GM12878 (cell line): ENCODE data around the gene CA10. TPM values are rescaled to one million over a fixed set of nuclear protein-coding genes. Genes with fewer than 3 reads are reported as not detected.

Source experiments
- ATAC-seq: fragments of 200-7000 bp; cut with Tn5 transposase; 3 replicates; pipeline ENCODE4 v1.9.1; 2020; ENCODE audit warnings: mild to moderate bottlenecking, moderate library complexity
- BruUV-seq: library from RNA; stranded (reverse); fragments of 400-500 nt; replicated peaks from 2 replicates; lab custom pipeline; 2021; lab: Mats Ljungman, UMichigan
- CTCF ChIA-PET: fragments of 300-600 bp; sonication (Branson Sonifier 250); formaldehyde crosslinking; extraction: SDS; loops from one replicate; lab custom pipeline; 2021; ENCODE audit warnings: inconsistent platforms; lab: Yijun Ruan, JAX
- POLR2A ChIA-PET: fragments of 350-600 bp; formaldehyde crosslinking; extraction: SDS; loops from one replicate; lab custom pipeline; 2021; ENCODE audit warnings: inconsistent platforms; lab: Charles Lee
- RAD21 ChIA-PET: fragments of 300-600 bp; sonication (Branson Sonifier 250); formaldehyde crosslinking; loops from one replicate; lab custom pipeline; 2023; ENCODE audit warnings: antibody characterized with exemption; ENCODE audit not compliant: unreplicated experiment; lab: Charles Lee
- SMC1A ChIA-PET: fragments of 300-600 bp; sonication (Branson Sonifier 250); formaldehyde crosslinking; loops from one replicate; lab custom pipeline; 2023; ENCODE audit not compliant: unreplicated experiment, uncharacterized antibody; lab: Charles Lee
- DNase-seq: peaks from one replicate; pipeline ENCODE4 v3.0.0-alpha.2; 2011; ENCODE audit warnings: low read depth, low spot score
- FAIRE-seq: peaks from 3 replicates; lab custom pipeline; 2011; peaks lifted over from hg19 to GRCh38; lab: Jason Lieb, UNC
- H2AFZ ChIP-seq: 2 replicates; pipeline ENCODE4 v1.6.0; 2011; ENCODE audit warnings: low read depth, low read length, control low read depth; ENCODE audit not compliant: control insufficient read depth
- H3K27ac ChIP-seq: 2 replicates; pipeline ENCODE4 v1.5.1; 2011; ENCODE audit warnings: control low read depth; ENCODE audit not compliant: control insufficient read depth, insufficient read depth
- H3K27me3 ChIP-seq, 2 experiments: replicated peaks in 1 of 2; 2 replicates each; pipeline versions ENCODE4 v1.6.0 to v1.6.1; 2011; ENCODE audit warnings: low read length in 1 of 2; ENCODE audit not compliant: control insufficient read depth in 2 of 2, insufficient read depth in 2 of 2
- H3K36me3 ChIP-seq, 2 experiments: 2 replicates each; pipeline ENCODE4 v1.5.1; 2011; ENCODE audit warnings: low read length in 1 of 2; ENCODE audit not compliant: control insufficient read depth in 2 of 2, insufficient read depth in 2 of 2
- H3K4me1 ChIP-seq: 2 replicates; pipeline ENCODE4 v1.6.1; 2011; ENCODE audit warnings: mild to moderate bottlenecking, low read length, moderate library complexity, mixed read lengths; ENCODE audit not compliant: control insufficient read depth, insufficient read depth
- H3K4me2 ChIP-seq: 2 replicates; pipeline ENCODE4 v1.6.0; 2011; ENCODE audit warnings: control low read depth; ENCODE audit not compliant: control insufficient read depth, insufficient read depth
- H3K4me3 ChIP-seq: fragments of 200-600 bp; sonication (generic); 2 replicates; pipeline ENCODE4 v1.5.1; 2016
- H3K79me2 ChIP-seq: 2 replicates; pipeline ENCODE4 v1.6.0; 2011; ENCODE audit warnings: low read length; ENCODE audit not compliant: control insufficient read depth, insufficient read depth
- H3K9ac ChIP-seq: 2 replicates; pipeline ENCODE4 v1.8.0; 2011; ENCODE audit warnings: low read length, control low read depth, mixed read lengths; ENCODE audit not compliant: control insufficient read depth, insufficient read depth
- H3K9me3 ChIP-seq: replicated peaks from 3 replicates; pipeline ENCODE4 v1.5.1; 2011; ENCODE audit warnings: mild to moderate bottlenecking, low read length; ENCODE audit not compliant: control insufficient read depth, insufficient read depth
- H4K20me1 ChIP-seq: 2 replicates; pipeline ENCODE4 v1.6.0; 2011; ENCODE audit not compliant: control insufficient read depth, insufficient read depth
- BHLHE40 ChIP-seq, 2 experiments: fragments of 450-650 bp in 1 of 2; IDR thresholded peaks; 2 replicates each; pipeline ENCODE4 v1.6.1; 2011 to 2017; ENCODE audit warnings: low read depth in 2 of 2, borderline replicate concordance in 1 of 2, improper control_type of control experiment in 1 of 2, low read length in 1 of 2, mild to moderate bottlenecking in 1 of 2
- CHD4 ChIP-seq: fragments of 200-600 bp; sonication (generic); IDR thresholded peaks from 2 replicates; pipeline ENCODE4 v1.6.1; 2016; ENCODE audit warnings: mild to moderate bottlenecking
- GATAD2B ChIP-seq: fragments of 450-650 bp; conservative IDR thresholded peaks from 2 replicates; pipeline ENCODE4 v1.6.1; 2017; ENCODE audit warnings: low read depth, mild to moderate bottlenecking, moderate library complexity
- IKZF2 ChIP-seq, 2 experiments: fragments of 450-650 bp; IDR thresholded peaks; 2 replicates each; pipeline ENCODE4 v1.6.1; 2017; ENCODE audit warnings: mild to moderate bottlenecking in 2 of 2, moderate library complexity in 2 of 2
- NRF1 ChIP-seq: conservative IDR thresholded peaks from 2 replicates; pipeline ENCODE4 v1.6.1; 2011; ENCODE audit warnings: mild to moderate bottlenecking, low read depth, low read length, improper control_type of control experiment
- PAX5 ChIP-seq: IDR thresholded peaks from 2 replicates; pipeline ENCODE4 v1.6.1; 2011; ENCODE audit warnings: low read depth, low read length, borderline replicate concordance
- RB1 ChIP-seq: fragments of 450-650 bp; formaldehyde crosslinking; IDR thresholded peaks from 2 replicates; pipeline ENCODE4 v1.6.1; 2017; ENCODE audit warnings: mild to moderate bottlenecking, borderline replicate concordance
- SIX5 ChIP-seq: IDR thresholded peaks from 2 replicates; pipeline ENCODE4 v1.6.1; 2011; ENCODE audit warnings: mild to moderate bottlenecking, low read depth, low read length, moderate library complexity; ENCODE audit not compliant: severe bottlenecking
- TAF1 ChIP-seq: IDR thresholded peaks from 2 replicates; pipeline ENCODE4 v1.6.1; 2011; ENCODE audit warnings: mild to moderate bottlenecking, low read depth, low read length, borderline replicate concordance
- TBL1XR1 ChIP-seq: IDR thresholded peaks from 2 replicates; pipeline ENCODE4 v1.6.1; 2012; ENCODE audit warnings: low read depth, low read length, improper control_type of control experiment
- ZNF207 ChIP-seq: fragments of 450-650 bp; IDR thresholded peaks from 2 replicates; pipeline ENCODE4 v1.6.1; 2014; ENCODE audit warnings: antibody characterized with exemption, mild to moderate bottlenecking, borderline replicate concordance
- WGBS: methylation state at CpG from one replicate; pipeline ENCODE4 v1.1.6; 2016; ENCODE audit warnings: low lambda C conversion rate; ENCODE audit not compliant: insufficient replicate concordance, insufficient coverage; ENCODE audit errors: missing lambda C conversion rate; 5-methylcytosine and 5-hydroxymethylcytosine counted together
- in situ Hi-C: fragments of 300-500 bp; cut with MboI; formaldehyde crosslinking; loops from 9 replicates; pipeline ENCODE4 v1.14.3; 2018; ENCODE audit warnings: mixed read lengths
- intact Hi-C: fragments of 100-400 bp; cut with micrococcal nuclease; formaldehyde crosslinking; loops from one replicate; pipeline ENCODE4 v1.14.2; 2022; ENCODE audit not compliant: unreplicated experiment
- polyA plus RNA-seq, 11 experiments: library from polyadenylated mRNA; depleted of rRNA in 4 of 11; unstranded in 6 of 11; stranded (reverse) in 5 of 11; fragments of >200 nt; fragmentation: Nextera tagmentation in 4 of 11; fragmentation: Illumina TruSeq in 1 of 11; extraction: Ambion mirVana in 4 of 11; extraction: Trizol in 1 of 11; gene quantifications; 1 replicate in 1 of 11; 2 replicates in 10 of 11; pipeline versions ENCODE4 v1.2.1 to v1.2.3, GENCODE V29; 2011 to 2016; ENCODE audit warnings: inconsistent platforms in 2 of 11, missing spikeins in 2 of 11, low read depth in 1 of 11
- total RNA-seq, 4 experiments: library from RNA; depleted of rRNA in 3 of 4; stranded (reverse); fragments of >200 nt in 3 of 4; fragmentation: Illumina TruSeq in 1 of 4; extraction: Trizol in 1 of 4; gene quantifications; 2 replicates each; pipeline versions ENCODE4 v1.2.1 to v1.2.3, GENCODE V29; 2013 to 2021
- TF ChIP-seq, protein P1 (sequence below): fragments of 450-650 bp; IDR thresholded peaks from 2 replicates; pipeline ENCODE4 v1.6.1; 2017; ENCODE audit warnings: mild to moderate bottlenecking
- TF ChIP-seq, protein P2 (sequence below): fragments of 450-650 bp; IDR thresholded peaks from 2 replicates; pipeline ENCODE4 v1.6.1; 2016; ENCODE audit warnings: mild to moderate bottlenecking
- TF ChIP-seq, protein P3 (sequence below): fragments of 150-350 bp; IDR thresholded peaks from 2 replicates; pipeline ENCODE4 v1.6.1; 2016; ENCODE audit warnings: low read depth, low read length
- TF ChIP-seq, protein P4 (sequence below): fragments of 450-650 bp; IDR thresholded peaks from 2 replicates; pipeline ENCODE4 v1.6.1; 2014; ENCODE audit warnings: mild to moderate bottlenecking
- TF ChIP-seq, protein P5 (sequence below): fragments of 450-650 bp; IDR thresholded peaks from 2 replicates; pipeline ENCODE4 v1.6.1; 2017; ENCODE audit warnings: borderline replicate concordance

Gene CA10
- total and polyA plus RNA-seq, 10 of the 15 experiments (the other 5 are each of a cell fraction or from before 2014, with no cell fraction given): not detected

DNA sequence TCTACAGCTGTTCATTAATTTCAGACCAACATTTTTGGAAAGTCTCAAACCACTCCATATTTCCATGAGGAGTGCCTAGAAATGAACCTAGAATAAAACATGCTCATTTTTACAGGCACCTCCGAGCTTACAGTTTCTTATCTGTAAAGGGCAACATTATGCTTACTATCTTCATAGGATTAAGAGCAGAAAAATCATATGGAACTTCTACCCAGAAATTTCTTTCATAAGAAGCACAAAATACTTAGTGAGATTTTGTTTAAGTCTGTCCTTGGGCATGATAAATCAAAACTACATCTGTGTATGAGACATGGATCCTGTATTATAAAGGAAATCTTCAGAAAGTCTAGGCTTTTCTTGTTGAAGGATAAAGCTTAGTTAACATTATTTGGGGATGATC, 187.4 kb downstream of the CA10 start:
- Histone ChIP-seq H3K9me3 (no peaks in the 10 kb centered on the region), H3K9ac (no peak overlapping the region), H3K27me3 (no peaks in the 10 kb centered on the region), H3K27ac (no peak overlapping the region), H4K20me1 (no peaks in the 10 kb centered on the region), H2AFZ (no peak overlapping the region), H3K36me3 (no peaks in the 10 kb centered on the region), H3K4me3 (no peak overlapping the region), H3K79me2 (no peaks in the 10 kb centered on the region), H3K4me1 (no peaks in the 10 kb centered on the region), H3K4me2 (no peak overlapping the region)
- in situ Hi-C loops (no loop called here), intact Hi-C loops (no loop called here)
- ATAC-seq (no peak), DNase-seq (no peak), FAIRE-seq (no peak)
- ChIA-PET RAD21 (no interaction called here), SMC1A (interaction anchor here (1.1 kb wide), 1 partner anchor 13 kb away, joined by 3 read pairs; no protein-coding TSS in a partner anchor), POLR2A (no interaction called here), CTCF (no interaction called here)
- WGBS: 5% methylated on average over 1 of the region's 1 CpG
- BruUV-seq: no TSS peak
- TF ChIP-seq, protein P1, sequence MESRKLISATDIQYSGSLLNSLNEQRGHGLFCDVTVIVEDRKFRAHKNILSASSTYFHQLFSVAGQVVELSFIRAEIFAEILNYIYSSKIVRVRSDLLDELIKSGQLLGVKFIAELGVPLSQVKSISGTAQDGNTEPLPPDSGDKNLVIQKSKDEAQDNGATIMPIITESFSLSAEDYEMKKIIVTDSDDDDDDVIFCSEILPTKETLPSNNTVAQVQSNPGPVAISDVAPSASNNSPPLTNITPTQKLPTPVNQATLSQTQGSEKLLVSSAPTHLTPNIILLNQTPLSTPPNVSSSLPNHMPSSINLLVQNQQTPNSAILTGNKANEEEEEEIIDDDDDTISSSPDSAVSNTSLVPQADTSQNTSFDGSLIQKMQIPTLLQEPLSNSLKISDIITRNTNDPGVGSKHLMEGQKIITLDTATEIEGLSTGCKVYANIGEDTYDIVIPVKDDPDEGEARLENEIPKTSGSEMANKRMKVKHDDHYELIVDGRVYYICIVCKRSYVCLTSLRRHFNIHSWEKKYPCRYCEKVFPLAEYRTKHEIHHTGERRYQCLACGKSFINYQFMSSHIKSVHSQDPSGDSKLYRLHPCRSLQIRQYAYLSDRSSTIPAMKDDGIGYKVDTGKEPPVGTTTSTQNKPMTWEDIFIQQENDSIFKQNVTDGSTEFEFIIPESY: no peak
- TF ChIP-seq, protein P2, sequence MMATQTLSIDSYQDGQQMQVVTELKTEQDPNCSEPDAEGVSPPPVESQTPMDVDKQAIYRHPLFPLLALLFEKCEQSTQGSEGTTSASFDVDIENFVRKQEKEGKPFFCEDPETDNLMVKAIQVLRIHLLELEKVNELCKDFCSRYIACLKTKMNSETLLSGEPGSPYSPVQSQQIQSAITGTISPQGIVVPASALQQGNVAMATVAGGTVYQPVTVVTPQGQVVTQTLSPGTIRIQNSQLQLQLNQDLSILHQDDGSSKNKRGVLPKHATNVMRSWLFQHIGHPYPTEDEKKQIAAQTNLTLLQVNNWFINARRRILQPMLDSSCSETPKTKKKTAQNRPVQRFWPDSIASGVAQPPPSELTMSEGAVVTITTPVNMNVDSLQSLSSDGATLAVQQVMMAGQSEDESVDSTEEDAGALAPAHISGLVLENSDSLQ: no peak
- no peak for TF ChIP-seq PAX5
- TF ChIP-seq CHD4: no peak
- TF ChIP-seq TAF1: no peak
- TF ChIP-seq, protein P3, sequence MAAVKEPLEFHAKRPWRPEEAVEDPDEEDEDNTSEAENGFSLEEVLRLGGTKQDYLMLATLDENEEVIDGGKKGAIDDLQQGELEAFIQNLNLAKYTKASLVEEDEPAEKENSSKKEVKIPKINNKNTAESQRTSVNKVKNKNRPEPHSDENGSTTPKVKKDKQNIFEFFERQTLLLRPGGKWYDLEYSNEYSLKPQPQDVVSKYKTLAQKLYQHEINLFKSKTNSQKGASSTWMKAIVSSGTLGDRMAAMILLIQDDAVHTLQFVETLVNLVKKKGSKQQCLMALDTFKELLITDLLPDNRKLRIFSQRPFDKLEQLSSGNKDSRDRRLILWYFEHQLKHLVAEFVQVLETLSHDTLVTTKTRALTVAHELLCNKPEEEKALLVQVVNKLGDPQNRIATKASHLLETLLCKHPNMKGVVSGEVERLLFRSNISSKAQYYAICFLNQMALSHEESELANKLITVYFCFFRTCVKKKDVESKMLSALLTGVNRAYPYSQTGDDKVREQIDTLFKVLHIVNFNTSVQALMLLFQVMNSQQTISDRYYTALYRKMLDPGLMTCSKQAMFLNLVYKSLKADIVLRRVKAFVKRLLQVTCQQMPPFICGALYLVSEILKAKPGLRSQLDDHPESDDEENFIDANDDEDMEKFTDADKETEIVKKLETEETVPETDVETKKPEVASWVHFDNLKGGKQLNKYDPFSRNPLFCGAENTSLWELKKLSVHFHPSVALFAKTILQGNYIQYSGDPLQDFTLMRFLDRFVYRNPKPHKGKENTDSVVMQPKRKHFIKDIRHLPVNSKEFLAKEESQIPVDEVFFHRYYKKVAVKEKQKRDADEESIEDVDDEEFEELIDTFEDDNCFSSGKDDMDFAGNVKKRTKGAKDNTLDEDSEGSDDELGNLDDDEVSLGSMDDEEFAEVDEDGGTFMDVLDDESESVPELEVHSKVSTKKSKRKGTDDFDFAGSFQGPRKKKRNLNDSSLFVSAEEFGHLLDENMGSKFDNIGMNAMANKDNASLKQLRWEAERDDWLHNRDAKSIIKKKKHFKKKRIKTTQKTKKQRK: no peak
- TF ChIP-seq, protein P4, sequence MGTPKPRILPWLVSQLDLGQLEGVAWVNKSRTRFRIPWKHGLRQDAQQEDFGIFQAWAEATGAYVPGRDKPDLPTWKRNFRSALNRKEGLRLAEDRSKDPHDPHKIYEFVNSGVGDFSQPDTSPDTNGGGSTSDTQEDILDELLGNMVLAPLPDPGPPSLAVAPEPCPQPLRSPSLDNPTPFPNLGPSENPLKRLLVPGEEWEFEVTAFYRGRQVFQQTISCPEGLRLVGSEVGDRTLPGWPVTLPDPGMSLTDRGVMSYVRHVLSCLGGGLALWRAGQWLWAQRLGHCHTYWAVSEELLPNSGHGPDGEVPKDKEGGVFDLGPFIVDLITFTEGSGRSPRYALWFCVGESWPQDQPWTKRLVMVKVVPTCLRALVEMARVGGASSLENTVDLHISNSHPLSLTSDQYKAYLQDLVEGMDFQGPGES: no peak
- TF ChIP-seq, protein P5, sequence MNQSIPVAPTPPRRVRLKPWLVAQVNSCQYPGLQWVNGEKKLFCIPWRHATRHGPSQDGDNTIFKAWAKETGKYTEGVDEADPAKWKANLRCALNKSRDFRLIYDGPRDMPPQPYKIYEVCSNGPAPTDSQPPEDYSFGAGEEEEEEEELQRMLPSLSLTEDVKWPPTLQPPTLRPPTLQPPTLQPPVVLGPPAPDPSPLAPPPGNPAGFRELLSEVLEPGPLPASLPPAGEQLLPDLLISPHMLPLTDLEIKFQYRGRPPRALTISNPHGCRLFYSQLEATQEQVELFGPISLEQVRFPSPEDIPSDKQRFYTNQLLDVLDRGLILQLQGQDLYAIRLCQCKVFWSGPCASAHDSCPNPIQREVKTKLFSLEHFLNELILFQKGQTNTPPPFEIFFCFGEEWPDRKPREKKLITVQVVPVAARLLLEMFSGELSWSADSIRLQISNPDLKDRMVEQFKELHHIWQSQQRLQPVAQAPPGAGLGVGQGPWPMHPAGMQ: no peak
- no peak for TF ChIP-seq SIX5
- TF ChIP-seq GATAD2B: no peak
- TF ChIP-seq BHLHE40 (IDR thresholded peaks at IDR 0.05; ENCODE audit: borderline replicate concordance in 1 of 2, low read depth in 2 of 2, low read length in 1 of 2): no peak
- TF ChIP-seq RB1: no peak
- TF ChIP-seq NRF1: no peak
- TF ChIP-seq IKZF2 (IDR thresholded peaks at IDR 0.05): no peak
- no peak for TF ChIP-seq ZNF207
- no peak for TF ChIP-seq TBL1XR1
